GM18520 (cell line): ENCODE data around the gene PRKCH.
"Not testable (repeated sequence)": the region's sequence is repeated elsewhere in the genome, so short reads cannot be mapped to it uniquely, and the experiment has no call there.

Source experiments
- ATAC-seq: cut with Tn5 transposase; IDR thresholded peaks from one replicate; pipeline ENCODE4 v1.9.1; 2021; ENCODE audit not compliant: unreplicated experiment

Gene PRKCH

DNA sequence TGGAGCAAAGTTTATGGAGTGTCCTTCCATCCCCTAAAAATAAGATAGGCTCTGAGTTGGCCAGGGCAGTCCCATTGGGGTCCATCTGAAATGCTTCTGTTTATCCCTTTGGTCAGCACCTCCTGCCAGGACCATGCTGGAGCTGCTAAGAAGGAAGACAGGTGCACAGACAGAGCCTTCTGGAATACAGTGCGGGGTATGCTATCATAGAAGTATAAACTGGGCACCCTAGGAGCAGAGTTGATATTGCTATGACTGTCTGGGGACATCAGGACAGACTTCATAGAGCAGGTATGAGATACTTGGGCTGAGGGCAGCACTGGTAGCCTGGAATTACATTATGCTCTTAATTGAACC is 203.5 kb downstream of the PRKCH start:
- ATAC-seq: no peak

DNA sequence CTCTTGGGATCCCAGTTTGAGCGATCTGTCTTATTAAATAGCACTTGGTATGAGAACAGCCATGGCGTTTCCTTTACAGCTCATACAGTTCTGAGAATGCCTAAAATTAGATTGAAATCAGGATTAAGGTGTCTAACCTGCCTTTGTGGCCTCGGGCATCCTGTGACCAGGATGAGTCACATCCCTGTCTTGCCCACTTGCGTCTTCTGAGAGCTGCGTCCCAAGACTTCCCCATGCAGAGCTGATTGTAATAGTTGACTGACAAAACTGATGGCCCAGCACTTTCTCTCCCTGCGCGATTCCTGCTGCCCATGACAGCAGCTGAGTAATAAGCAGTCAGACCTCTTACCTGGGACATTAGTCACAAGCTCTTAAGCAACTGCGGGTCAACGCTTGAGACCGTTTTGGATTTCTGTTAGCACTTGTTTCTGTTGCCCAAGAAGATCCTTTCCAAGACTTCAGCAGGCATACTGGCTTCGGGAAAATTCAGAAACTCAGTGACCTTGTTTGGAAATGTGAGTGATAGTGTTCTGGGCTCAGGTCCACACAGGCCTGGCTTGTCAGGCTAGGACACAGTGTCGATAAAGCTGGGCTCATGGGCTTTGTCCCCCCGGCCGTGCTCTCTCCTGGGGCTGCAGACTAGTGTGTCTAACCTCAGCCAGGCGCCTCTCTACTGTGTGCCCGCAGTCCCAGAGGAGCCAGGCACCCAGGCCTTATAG is 204.1 kb downstream of the PRKCH start:
- ATAC-seq: peak; percentile 83

DNA sequence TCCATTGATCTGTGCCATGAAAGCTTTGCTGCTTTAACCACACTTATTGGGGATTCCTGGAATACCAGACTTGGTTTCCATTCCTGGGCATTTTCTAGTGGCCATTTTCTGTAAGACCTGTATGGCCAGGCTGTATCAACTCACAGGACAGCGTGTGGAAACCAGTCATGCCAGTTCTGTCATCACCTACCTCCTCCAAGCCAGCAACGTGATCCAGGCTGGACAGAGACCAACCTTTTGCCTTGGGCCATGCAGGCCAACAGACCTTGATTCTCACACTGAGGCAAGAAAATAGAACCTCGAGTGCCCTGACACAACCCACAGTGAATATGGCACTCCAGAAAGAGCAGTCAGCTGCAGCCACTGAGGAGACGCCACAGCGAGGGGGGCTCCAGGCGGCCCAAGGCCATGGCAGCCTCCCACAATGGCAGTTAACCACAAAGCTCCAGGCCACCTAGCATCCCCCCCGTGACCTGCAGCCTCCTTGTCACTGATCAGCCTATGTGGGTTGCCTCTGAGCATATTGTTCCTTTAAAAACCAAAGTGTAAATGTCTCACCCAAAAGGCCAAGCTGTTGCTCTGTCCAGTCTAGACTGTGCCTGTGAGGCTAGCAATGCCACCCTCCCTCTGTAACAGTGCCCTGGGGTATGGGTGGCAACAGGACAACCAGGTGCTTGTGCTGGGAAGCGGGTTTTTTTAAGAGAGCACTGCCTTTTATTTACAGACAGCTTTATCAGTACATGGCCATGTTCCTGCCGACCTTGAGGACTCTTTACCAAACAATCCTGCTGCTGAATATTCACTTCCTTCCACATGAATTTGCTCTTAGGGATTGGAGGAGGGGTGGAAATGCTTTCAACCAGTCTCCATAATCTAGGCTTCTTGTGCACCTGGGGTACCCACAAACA is 205.3 kb downstream of the PRKCH start:
- no peak for ATAC-seq

DNA sequence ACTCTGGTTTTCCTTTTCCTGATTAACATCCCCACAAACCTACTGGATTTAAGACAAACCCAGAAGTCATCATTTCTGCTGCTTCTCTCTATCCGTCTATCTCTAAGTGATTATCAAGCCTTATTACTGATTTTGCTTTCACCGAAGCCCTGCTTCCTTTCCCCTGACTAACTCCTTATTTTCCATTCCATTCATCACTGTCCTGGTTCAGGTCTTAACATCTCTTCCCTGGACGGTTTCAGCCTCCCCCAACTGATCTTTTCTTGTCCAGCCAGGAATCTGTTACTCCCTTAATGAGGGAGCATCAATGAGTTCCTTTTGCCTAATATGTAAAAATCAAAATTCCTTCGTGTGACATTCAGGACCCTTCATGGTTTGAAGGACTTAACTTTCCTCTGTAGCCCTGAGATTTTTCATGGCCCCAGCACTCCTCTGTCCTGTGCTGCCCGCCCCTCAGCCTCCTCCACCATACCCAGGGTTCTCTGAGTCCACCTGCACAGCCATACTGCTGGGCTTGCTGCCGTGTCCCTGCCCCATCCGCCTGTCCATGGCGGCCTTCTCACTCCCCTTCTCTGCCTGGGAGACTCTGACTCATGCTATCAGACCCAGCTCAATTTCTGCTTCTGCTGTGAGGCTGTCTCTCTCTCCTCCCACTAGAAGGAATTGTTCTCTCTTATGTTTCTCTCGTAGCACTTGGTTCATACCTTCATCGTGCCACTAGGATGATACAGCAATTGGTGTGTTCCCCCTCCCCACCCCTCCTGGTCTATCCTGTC is 206.1 kb downstream of the PRKCH start:
- no peak for ATAC-seq

DNA sequence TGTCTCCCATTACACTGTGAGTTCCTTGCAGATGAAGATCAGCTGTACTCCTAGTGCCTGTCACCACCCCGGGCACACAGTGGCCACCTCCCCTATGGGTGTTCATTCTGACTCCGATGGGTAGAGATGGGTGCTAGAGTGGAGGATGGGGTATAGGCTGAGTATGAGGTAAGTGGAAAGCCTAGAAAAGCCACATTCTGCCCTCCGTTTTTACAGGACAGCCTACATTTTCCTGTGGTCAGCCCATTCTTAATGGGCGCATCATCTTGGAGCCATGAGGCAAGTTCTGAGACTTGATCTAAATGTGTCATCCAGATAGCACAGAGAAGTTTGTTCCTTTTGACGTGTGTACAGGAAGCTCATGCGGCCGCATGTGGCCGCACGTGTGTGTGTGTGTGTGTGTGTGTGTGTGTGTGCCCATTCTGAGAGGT is 207.2 kb downstream of the PRKCH start:
- ATAC-seq: no peak

DNA sequence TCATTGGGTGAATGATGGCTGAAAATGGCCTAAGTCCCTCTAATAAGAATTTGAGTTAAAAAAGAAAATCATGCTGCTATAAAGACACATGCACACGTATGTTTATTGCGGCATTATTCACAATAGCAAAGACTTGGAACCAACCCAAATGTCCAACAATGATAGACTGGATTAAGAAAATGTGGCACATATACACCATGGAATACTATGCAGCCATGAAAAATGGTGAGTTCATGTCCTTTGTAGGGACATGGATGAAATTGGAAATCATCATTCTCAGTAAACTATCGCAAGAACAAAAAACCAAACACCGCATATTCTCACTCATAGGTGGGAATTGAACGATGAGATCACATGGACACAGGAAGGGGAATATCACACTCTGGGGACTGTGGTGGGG is 208.0 kb downstream of the PRKCH start:
- ATAC-seq: not testable (repeated sequence)

DNA sequence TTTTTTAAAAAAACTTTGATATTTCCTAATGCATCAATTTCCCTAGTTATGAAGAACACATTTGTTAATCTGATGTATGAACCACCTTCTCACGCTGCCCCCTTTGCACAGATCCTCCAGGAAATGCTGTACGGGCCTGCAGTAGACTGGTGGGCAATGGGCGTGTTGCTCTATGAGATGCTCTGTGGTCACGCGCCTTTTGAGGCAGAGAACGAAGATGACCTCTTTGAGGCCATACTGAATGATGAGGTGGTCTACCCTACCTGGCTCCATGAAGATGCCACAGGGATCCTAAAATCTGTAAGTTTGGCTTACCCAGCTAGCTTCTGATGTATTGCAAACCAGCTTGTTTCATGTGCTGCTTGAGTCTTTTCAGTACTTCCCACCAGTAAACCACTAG is 208.9 kb downstream of the PRKCH start:
- no peak for ATAC-seq

DNA sequence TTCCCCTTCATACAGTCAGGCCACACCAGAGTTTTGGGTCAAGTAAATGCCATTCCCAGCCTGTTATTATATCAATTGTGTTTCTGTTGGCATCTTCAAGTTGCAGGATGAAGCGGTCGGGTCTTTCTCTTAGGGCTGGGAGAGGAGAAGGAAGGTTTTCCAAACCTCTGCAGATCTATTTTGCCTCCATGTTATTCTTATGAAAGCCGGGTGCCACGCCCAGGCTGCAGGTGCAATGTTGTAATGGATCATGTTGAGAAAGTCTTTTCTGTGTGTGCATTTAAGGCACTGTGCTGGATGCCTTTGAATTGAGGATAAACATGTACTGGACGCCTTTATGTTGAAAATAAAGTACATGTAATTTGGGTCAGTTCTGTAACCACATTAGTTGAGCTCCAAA is 209.5 kb downstream of the PRKCH start:
- ATAC-seq: no peak

DNA sequence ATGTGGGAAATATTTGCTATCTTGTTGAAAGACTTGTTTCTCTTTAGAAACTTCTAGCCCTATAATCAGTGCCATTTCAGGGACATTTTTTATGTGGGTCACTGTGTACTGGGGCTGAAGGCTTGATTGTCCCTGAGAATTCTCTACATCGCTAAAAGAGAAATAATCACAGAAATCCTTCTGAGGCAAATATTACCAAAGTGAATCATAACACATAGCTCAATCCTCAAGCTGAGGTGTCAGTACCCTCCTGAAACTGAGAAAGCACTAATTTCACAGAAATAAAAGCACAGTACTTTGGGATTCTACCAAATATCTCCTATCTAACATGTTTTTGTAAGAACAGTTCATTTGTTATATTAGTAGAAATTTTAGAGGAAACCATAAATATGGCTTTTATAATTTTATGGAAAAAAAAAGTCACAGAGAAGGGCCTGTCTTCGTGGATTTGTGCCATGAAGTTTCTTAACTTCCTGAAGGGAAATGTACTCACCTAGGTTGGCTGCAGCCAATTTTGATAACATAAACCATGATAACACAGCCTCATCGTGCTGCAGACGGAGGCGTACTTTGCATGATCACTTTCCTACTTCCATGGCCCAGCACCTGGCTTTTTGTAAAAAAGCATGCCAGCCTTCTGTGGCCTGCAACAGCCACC is 210.2 kb downstream of the PRKCH start:
- no peak for ATAC-seq

DNA sequence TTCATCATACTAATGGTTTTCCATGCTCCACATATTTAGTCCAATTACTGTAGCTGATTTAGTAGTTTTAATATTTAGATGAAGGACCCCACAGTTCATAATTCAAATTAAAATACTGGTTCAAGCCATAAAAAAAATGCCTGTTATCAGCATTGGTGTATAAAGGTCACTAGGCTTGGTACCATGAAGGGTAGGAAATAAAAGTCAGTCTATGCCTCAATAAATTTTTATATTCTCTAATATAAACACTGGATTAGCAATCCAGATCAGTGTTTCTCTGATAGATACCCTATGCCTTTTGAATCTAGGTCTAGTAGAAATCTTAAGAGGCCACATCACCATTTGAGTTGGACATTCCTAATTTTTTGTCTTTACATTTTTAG is 210.7 kb downstream of the PRKCH start:
- ATAC-seq: no peak

DNA sequence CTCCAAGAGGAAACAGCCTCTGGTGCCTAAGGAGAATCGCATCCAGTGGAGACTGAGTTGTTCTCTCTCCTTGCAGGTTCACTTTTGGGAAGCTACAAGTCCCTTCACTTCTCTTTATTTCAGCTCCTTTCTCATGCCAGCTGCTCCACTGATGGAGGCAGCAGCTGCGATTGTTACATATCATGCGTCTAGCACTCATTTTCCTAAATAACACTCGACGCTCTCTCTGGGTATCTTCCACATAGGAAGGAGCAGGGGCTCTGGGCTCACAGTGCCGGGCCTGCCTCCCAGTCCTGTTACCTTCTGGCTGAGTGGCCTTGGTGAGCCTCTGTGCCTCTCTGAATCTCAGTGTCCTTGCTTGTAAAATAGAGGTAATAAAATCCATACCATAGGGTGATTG is 211.4 kb downstream of the PRKCH start:
- ATAC-seq: no peak

DNA sequence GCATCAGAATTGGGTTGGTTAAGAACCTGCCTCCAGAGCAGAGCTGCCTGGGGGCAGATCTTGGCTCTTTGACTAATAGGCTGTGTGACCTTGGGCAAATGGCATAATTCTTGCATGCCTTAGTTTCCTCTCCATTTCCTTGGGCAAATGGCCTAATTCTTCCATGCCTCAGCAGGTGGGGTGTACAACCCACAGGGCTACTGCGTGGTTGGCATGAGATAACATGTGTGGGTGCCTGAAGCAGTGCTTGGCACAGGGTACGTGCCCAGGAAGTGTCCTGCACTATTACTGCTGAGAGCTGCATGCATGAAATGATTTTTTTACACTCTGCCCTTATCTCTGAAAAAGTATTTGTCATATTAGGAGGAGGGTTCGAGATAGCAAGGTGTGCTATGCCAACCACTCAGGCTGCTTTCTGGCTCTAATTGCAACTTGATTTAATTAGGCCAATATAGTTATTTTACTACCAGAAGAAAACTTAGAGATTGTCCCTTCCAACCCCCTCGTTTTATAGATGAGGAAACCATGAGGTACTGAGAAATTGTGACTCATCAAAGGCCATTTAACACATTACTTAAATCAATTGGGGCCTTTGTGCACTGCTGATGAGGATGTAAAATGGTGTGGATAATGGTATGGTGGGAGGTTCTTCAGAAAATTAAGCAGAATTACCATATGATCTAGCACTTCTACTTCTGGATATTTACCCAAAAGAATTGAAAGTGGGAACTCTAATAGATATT is 212.3 kb downstream of the PRKCH start:
- ATAC-seq: no peak

DNA sequence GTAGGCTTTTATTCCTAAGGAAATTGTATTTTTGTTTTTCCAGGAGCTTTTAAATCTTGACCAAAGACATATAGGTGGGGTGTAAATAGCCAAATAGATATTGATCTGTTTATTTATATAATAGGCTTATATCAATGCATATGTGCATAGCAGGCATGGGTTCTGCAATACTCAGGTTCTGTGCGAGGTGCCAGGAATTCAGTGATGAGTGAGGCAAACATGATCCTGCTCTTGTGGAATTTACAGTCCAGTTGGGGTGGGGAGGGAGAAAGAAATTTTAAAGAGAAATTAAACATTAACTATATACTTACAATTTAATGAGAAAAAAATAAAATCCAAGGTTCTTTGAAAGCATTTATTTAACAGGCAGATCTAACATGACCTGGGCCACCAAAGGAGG is 213.7 kb downstream of the PRKCH start:
- ATAC-seq: no peak

DNA sequence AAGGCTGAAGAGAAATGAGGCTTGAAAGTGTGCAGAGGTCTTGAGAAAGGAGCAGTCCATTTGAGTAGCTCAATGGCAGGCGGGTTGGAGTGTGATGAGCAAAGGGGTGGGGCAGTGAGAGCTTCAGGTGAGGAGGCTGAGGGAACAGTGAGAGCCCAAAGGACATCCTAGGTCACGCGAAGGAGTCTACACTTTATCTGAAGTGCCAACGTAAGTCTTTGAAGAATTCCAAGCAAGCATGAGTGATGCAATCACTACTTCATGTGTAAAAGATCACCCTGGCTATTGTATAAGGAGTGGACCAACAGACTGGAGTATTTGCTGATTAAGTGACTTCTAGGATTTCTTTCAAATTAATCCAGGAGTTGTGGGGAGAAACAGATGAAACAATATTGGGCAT is 214.1 kb downstream of the PRKCH start:
- ATAC-seq: no peak

DNA sequence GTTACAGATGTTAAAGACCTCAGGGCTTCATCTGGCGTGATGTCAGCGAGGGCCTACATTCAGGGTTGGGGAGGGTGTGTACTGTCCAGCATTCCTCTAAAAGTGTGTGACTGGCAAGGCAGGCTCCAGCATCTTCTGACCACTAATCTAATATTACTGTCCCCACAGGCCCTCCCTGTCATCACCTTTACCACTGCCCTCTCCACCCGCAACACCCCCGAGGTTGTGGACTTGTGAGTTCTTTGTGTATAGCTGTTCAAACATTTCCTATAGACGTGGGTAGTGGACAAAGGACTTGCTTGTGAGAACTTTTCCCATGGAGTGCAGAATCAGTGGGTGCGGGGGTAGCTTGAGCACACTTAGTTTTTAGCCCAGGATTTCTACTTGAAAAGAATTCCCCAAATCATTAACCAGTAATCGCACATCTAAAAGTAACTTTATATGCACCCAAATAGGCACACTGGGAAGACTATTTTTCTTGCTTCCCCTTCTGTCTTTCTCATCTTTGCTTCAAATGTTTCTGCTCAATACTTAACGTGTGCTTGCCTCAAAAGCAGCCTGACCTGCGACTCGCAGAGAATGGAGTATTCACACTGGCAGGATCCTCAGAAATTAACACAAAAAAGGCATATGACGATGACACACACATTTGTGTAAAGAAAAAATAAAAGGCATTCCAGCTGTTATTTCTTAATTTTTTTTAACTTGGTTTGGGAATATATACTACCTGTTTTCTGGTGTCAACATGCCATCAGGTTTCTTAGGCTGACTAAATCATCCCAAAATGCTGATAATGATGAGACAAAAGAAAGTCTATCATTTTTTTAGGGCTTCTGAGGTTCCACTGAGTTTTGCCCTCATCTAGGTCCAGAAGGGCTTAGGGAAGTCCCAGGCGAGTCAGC is 215.5 kb downstream of the PRKCH start:
- no peak for ATAC-seq

DNA sequence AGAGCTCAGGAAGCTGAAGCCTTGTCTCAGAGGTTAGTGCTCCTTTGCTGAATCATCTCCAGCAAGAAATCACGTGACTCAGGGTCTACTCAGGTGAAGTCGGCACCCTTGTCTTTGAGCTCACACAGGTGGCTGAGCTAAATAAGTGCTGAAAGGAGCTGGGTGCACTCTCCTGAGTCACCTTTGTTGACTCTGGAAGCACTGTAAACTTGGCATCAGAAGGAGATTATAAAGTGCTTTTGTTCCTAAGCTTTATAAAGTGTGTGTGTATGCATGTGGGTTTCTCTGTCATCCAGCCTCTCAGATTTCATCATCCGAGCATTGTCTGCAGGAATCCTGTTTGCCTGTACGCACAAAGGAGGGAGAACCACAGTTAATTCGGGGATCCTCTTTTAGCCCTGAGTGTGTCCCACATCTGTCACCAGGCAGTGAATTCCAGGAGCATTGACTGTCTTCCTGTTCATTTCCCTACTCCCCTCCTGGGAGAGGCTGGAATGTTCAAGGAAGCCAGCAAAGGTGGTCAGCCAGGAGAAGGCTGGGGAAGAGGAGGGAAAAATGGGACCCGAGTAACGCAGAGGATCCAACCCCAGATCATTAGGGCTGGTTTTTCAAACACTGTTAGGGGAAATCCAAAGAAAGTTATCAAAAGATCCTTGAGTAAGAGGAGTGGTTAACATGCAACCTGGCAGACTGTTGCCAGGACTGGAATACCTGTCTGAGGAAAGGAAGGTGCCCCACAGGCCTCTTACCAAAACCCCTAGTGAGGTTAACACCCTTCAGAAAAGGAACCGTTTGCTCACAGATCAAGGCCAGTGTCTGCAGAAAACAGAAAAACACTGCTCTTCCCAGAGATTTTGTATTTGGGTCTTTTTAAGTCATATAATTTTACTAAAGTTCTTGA is 216.4 kb downstream of the PRKCH start:
- ATAC-seq: no peak

DNA sequence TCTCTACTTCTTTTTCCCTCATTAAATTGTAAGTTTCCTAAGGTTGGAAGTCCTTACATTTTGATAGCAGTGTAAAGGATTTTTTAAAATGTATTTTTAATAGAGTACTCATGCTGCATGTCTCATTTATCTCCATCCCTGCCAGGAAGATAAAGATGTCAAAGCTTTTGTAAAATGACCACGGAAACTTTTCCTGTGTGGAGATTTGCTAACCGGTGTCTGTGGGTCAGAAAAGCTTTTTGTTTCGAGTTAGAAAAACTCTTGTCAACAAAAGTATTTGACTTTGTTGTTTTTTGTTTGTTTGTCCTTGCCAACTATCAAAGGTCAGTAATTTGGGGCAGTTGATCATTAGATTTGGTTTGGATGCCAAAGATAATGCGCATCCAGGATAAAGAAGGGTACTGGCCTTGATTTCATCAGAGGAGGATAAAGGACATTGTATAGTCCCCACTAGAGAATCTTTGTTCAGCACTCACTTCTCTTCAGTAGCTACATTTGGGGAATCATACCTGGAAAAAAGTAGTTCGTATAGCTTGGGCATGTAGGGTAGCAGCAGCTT is 217.2 kb downstream of the PRKCH start:
- ATAC-seq: no peak

DNA sequence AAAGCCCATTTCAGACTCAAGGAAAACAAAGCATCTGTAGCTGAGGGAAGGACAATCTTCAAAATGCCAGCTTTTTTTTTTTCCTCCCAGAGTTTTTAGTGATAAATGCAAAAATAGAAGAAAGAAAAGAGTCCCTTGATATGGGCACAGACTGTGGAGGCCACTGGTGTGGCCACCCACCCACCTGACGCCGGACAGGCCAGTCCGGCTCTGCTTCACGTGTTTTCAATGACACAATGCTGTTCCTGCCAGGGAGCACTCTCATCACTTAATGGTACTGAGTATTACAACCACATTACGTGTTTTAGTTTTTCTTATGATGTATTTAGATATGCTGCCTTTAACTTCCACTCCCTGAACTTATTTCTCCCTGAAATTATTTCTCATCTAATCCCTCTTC is 218.3 kb downstream of the PRKCH start:
- no peak for ATAC-seq
